Activated naive CD8-positive, alpha-beta T cell (primary cell): ENCODE data around the gene STUB1.

Experiments
- H3K27ac Mint-ChIP-seq: one replicate; pipeline ENCODE4 v1.8.0; 2021; ENCODE audit warnings: mixed read lengths
- H3K27me3 Mint-ChIP-seq: one replicate; pipeline ENCODE4 v1.8.0; 2021; ENCODE audit warnings: mixed read lengths
- H3K36me3 Mint-ChIP-seq: one replicate; pipeline ENCODE4 v1.8.0; 2021; ENCODE audit warnings: mixed read lengths
- H3K4me1 Mint-ChIP-seq: one replicate; pipeline ENCODE4 v1.8.0; 2021; ENCODE audit warnings: low read depth, mixed read lengths
- H3K4me3 Mint-ChIP-seq: one replicate; pipeline ENCODE4 v1.8.0; 2021; ENCODE audit warnings: mild to moderate bottlenecking, mixed read lengths
- H3K9me3 Mint-ChIP-seq: one replicate; pipeline ENCODE4 v1.8.0; 2021; ENCODE audit warnings: low read depth, mixed read lengths

STUB1 gene

DNA sequence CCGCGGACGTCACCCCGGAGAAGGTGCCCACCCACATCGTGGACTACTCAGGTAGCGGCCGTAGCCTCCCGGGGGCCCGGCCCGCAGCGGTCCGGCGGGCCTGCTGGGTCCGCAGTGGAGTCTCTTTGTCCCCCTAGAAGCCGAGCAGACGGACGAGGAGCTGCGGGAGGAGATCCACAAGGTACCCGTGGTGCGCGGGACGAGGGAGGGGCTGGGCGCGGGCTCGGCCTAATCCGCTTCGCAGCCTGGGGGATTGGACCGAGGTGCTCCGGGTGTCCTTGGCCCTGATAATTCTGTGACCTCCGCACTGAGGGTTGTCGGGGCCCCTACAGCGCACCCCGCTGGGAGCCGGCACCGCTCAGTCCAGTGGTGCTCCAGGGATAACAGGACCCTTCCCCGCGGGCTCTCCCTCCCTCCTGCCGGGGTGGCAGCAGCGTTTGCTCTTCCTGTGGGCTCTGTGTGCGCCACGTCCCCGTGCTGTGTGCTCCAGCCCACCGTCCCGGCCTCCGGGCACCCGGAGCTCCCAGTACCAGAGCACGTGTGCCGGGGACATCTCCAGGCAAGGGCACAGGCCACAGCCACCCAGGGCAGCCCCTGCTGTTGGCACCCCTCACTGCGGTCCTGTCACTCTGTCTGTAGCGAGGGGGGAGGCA, 11.6 kb upstream of the STUB1 start:
- H3K36me3 Mint-ChIP-seq = no peaks in the 10 kb centered on the region
- no peak overlapping the region for H3K27ac Mint-ChIP-seq
- no peaks in the 10 kb centered on the region for H3K9me3 Mint-ChIP-seq
- H3K27me3 Mint-ChIP-seq = no peaks in the 10 kb centered on the region
- H3K4me3 Mint-ChIP-seq = peak overlapping the region; percentile 79
- peaks cover 6% of the 10 kb centered on the region for H3K4me1 Mint-ChIP-seq

DNA sequence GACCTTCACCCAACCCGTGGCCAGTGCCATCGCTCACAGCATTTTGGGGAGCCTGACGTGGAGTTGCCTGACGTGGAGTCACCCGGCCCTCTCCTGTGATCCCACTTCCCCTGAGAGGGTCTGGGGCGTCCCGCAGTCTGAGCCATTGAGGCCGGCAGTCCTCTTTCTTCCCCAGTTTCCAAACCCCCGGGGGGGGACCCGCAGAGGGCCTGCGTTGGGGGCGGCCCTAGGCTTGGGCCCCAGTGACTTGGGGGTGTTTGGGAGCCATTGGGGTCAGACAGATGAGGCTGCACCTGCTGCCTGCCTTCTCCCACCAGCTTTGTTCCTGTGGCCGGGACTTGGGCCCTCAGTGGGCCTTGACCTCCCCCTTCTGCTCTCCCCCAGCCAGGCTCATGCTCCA, 10.5 kb upstream of the STUB1 start:
- no peaks in the 10 kb centered on the region for H3K9me3 Mint-ChIP-seq
- H3K36me3 Mint-ChIP-seq = no peaks in the 10 kb centered on the region
- H3K27ac Mint-ChIP-seq = no peak overlapping the region
- H3K4me3 Mint-ChIP-seq = peak overlapping the region; percentile 79
- peaks cover 6% of the 10 kb centered on the region for H3K4me1 Mint-ChIP-seq
- H3K27me3 Mint-ChIP-seq = no peaks in the 10 kb centered on the region

DNA sequence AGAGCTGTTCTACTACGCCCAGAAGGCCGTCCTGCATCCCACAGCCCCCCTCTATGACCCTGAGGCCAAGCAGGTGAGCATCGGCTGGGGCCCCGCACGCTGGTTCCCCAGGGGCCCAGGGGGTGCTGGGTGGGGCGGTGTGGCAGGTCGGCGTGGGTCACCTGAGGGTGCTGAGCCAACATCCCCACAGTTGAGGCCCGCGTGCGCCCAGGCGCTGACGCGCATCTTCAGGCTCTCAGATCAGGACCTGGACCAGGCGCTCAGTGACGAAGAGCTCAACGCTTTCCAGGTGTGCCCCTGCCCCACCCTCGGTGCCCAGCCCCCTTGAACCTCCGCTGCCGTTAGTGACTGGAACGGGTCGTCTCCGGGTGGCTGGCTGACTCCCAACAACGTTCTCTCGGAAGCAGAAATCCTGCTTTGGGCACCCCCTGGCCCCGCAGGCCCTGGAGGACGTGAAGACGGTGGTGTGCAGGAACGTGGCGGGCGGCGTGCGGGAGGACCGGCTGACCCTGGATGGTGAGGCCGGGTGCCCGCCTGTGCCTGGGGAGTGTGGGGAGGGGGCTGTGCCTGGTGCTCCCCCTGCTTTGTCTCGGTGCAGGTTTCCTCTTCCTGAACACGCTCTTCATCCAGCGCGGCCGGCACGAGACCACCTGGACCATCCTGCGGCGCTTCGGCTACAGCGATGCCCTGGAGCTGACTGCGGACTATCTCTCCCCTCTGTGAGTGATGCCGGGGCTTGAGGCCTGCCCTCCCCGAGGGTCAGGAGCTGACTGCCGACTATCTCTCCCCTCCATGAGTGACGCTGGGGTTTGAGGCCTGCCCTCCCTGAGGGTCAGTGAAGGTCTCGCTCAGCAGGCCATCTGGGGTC, 9.5 kb upstream of the STUB1 start:
- no peaks in the 10 kb centered on the region for H3K27me3 Mint-ChIP-seq
- H3K27ac Mint-ChIP-seq = no peak overlapping the region
- no peaks in the 10 kb centered on the region for H3K36me3 Mint-ChIP-seq
- no peaks in the 10 kb centered on the region for H3K9me3 Mint-ChIP-seq
- H3K4me3 Mint-ChIP-seq = peak overlapping the region; percentile 56
- H3K4me1 Mint-ChIP-seq = peaks cover 9% of the 10 kb centered on the region

DNA sequence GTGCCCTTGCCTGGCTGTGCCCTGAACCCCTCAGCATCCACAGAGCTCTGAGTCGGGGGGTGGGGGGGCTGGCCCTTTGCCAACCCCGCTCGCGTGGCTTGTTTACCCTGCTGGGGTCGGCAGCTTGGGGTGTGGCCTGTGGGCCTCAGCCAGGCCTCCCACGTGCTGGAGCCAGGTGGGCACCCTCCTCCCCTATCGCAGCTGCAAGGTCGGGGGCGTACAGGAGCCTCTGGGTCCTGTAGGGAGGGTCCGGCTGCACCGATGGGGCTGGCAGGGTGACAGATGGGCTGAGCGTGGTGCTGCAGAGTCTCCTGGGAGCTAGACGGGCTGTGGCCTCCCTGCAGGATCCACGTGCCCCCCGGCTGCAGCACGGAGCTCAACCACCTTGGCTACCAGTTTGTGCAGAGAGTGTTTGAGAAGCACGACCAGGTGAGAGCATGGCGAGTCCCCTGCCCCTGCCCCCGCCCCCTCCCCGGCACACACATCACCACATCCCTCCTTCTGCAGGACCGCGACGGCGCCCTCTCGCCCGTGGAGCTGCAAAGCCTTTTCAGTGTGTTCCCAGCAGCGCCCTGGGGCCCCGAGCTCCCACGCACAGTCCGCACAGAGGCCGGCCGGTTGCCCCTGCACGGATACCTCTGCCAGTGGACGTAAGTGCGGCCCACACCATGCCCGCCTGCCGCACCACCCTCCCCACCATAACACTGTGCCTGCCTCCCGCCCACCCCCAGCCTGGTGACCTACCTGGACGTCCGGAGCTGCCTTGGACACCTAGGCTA, 8.7 kb upstream of the STUB1 start:
- no peaks in the 10 kb centered on the region for H3K27me3 Mint-ChIP-seq
- no peak overlapping the region for H3K4me3 Mint-ChIP-seq
- no peak overlapping the region for H3K27ac Mint-ChIP-seq
- H3K36me3 Mint-ChIP-seq = no peaks in the 10 kb centered on the region
- H3K4me1 Mint-ChIP-seq = peaks cover 9% of the 10 kb centered on the region
- no peaks in the 10 kb centered on the region for H3K9me3 Mint-ChIP-seq

DNA sequence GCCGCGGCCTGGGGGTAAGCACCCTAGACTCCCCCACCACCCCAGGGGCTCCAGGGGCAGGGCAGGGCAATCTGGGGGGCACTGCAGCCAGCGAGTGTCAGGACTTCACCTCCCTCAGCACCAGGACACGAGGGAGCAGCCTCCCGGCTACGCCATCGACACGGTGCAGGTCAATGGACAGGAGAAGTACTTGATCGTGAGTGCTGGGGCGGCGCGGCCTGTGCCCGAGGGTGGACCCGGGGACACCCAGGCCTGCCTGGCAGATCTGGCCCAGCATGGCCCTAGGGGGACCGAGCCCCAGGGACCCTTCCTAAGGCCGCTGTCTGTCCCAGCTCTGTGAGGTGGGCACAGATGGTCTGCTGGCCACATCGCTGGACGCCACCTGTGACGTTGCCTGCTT, 7.8 kb upstream of the STUB1 start:
- H3K36me3 Mint-ChIP-seq = no peaks in the 10 kb centered on the region
- no peak overlapping the region for H3K27ac Mint-ChIP-seq
- H3K9me3 Mint-ChIP-seq = no peaks in the 10 kb centered on the region
- H3K4me1 Mint-ChIP-seq = peaks cover 9% of the 10 kb centered on the region
- H3K27me3 Mint-ChIP-seq = no peaks in the 10 kb centered on the region
- no peak overlapping the region for H3K4me3 Mint-ChIP-seq

DNA sequence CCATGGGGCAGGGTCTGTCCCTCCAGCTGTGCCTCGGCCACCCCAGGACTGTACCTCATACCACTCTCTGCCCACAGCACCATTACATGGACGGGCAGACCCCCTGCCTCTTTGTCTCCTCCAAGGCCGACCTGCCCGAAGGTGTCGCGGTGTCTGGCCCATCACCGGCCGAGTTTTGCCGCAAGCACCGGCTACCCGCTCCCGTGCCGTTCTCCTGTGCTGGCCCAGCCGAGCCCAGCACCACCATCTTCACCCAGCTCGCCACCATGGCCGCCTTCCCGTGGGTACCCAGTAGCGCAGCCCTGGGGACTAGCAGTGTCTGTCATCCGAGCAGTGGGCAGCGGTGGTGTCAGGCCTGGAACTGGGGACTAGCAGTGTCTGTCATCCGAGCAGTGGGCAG, 7.4 kb upstream of the STUB1 start:
- Mint-ChIP-seq H3K9me3 (no peaks in the 10 kb centered on the region), H3K4me1 (peaks cover 5% of the 10 kb centered on the region), H3K36me3 (no peaks in the 10 kb centered on the region), H3K27ac (no peak overlapping the region), H3K27me3 (no peaks in the 10 kb centered on the region), H3K4me3 (no peak overlapping the region)

DNA sequence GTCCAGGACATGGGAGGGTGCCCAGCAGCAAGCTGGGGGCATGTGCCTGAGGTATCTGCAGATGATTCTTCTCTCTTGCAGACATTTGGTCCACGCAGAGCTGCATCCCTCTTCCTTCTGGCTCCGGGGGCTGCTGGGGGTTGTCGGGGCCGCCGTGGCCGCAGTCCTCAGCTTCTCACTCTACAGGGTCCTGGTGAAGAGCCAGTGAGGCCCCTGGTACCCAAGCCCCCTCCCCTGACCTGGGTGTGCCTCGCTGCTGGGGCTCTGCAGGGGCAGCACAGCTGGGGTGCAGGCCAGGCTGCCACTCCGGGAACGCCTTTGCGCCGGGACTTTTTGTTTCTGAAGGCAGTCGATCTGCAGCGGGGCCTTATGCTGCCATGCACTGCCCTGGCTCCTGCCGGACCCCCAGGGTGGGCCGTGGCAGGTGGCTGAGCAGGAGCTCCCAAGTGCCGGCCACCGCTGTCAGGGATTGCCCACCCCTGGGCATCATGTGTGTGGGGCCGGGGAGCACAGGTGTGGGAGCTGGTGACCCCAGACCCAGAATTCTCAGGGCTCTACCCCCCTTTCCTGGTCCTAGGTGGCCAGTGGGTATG, 6.7 kb upstream of the STUB1 start:
- no peak overlapping the region for H3K27ac Mint-ChIP-seq
- H3K9me3 Mint-ChIP-seq = no peaks in the 10 kb centered on the region
- no peak overlapping the region for H3K4me3 Mint-ChIP-seq
- H3K36me3 Mint-ChIP-seq = no peaks in the 10 kb centered on the region
- peaks cover 5% of the 10 kb centered on the region for H3K4me1 Mint-ChIP-seq
- no peaks in the 10 kb centered on the region for H3K27me3 Mint-ChIP-seq

DNA sequence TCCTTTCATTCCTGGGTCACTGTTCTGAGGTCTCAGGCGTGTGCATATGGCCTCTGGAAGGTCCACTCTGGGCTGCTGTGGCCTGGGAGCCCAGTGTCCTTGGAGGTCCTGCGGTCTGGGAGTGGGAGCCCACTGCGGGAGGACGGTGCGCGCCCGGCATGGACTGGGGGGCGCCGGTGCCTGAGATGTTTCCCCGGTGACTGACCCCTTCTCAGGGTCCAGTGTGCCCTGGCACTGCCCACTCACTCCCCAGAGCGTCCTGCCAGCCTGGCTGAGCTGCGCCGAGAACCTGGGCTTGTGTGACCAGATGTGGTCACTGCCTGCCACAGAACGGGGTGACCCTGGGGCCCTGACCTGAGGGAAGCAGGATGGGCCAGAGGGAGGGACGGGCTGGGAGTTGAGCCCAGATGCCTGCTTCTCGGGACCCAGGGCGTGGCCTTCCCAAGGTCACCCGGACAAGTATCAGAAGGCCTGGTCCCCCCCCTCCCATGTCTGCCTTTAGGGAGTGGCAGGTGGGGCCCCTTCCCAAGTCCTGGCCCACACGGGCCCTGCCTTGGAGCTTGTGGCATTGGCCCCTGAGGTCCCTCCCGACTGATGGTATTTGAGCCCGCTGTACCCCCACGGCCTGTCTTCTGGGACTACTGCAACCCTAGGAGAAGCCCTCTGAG, 5.9 kb upstream of the STUB1 start:
- Mint-ChIP-seq H3K27me3 (no peaks in the 10 kb centered on the region), H3K4me1 (peaks cover 7% of the 10 kb centered on the region), H3K4me3 (peak overlapping the region; percentile 35), H3K27ac (no peak overlapping the region), H3K9me3 (no peaks in the 10 kb centered on the region), H3K36me3 (no peaks in the 10 kb centered on the region)

DNA sequence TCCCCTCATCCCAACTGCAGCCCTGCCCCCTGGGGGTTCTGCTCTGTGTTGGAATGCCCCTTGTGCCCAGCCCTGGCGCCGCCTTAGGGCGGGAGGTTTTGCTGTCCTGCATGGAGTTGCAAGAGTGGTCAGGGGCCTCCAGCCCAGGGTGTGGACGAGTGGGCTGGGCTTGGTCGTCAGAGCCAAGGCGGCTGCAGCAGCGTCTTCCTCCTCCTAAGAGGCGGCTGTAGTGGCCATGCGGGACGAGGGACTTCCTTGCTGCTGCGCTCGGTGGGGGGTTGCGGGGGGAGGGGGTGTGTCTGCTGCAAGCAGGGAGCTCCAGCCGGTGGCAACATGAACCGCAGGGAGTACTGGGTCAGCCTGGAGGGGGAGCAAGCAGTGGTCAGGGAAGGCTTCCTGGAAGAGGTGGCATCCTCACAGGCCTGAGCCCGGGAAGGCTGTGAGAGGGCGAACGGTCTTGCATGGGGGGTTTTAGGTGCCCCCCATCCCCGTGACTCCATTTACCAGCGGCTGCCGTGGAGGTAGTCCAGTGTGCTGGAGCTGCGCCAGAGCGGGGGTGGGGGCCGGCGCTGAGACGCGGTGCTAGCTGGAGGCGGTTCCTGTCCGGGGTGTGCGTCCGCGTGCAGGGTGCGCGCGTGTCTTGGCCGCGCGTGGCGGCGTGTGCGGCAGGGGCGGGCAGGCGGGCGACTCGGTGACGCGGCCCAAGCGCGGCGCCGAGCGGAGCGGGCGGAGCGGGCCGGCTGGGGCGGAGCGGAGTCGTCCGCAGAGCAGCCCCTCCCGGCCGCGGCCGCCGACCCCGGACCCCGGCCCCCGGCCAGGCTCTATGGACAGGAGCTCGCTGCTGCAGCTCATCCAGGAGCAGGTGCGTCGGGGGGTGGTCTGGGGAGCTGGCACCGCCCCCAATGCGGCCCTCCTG, 5.0 kb upstream of the STUB1 start, which contains the start of gene RHBDL1:
Gene RHBDL1 (plus strand): TSS at position 704 of the 916 bp plus-strand sequence. CDS start 120 bp downstream, at position 824.
- Mint-ChIP-seq H3K4me3 (peak within 1 kb of the TSS; percentile 35), H3K27me3 (no peaks in the 10 kb centered on the region), H3K4me1 (peaks cover 5% of the 10 kb centered on the region), H3K9me3 (no peaks in the 10 kb centered on the region), H3K27ac (no peak within 1 kb of the TSS), H3K36me3 (no peaks in the 10 kb centered on the region)

DNA sequence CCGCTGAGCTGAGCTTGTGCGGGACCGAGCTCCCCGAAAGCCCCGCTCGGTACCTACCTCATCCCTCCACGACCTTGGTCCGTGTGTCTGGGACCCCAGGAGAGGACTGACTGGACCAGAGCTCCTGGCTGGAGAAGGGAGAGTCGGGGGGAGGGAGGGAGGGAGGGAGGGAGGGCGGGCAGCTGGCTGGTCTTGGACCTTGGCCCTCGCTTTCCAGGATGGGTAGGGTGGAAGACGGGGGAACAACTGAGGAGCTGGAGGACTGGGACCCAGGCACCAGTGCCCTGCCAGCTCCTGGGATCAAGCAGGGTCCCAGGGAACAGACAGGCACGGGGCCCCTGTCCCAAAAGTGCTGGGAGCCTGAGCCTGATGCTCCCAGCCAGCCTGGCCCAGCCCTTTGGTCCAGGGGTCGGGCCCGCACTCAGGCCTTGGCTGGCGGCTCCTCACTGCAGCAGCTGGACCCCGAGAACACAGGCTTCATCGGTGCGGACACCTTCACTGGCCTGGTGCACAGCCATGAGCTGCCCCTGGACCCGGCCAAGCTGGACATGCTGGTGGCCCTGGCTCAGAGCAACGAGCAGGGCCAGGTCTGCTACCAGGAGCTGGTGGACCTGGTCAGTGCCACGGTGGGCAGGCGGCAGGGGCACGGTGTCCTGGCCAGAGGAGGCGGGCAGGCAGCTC, 4.2 kb upstream of the STUB1 start:
- peaks cover 7% of the 10 kb centered on the region for H3K4me1 Mint-ChIP-seq
- H3K36me3 Mint-ChIP-seq = no peaks in the 10 kb centered on the region
- no peaks in the 10 kb centered on the region for H3K27me3 Mint-ChIP-seq
- no peak overlapping the region for H3K4me3 Mint-ChIP-seq
- no peak overlapping the region for H3K27ac Mint-ChIP-seq
- H3K9me3 Mint-ChIP-seq = no peaks in the 10 kb centered on the region

DNA sequence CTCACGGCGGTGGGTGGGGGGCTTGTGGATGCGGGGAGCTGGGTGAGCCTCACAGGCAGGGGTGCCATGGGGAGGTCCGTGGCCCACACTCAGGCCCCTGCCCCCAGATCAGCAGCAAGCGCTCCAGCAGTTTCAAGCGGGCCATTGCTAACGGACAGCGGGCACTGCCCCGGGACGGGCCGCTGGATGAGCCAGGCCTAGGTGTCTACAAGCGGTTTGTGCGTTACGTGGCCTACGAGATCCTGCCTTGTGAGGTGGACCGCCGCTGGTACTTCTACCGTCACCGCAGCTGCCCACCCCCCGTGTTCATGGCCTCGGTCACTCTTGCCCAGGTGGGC, 3.7 kb upstream of the STUB1 start:
- H3K27ac Mint-ChIP-seq = no peak overlapping the region
- H3K36me3 Mint-ChIP-seq = no peaks in the 10 kb centered on the region
- H3K4me3 Mint-ChIP-seq = no peak overlapping the region
- no peaks in the 10 kb centered on the region for H3K9me3 Mint-ChIP-seq
- H3K27me3 Mint-ChIP-seq = no peaks in the 10 kb centered on the region
- H3K4me1 Mint-ChIP-seq = peaks cover 11% of the 10 kb centered on the region

DNA sequence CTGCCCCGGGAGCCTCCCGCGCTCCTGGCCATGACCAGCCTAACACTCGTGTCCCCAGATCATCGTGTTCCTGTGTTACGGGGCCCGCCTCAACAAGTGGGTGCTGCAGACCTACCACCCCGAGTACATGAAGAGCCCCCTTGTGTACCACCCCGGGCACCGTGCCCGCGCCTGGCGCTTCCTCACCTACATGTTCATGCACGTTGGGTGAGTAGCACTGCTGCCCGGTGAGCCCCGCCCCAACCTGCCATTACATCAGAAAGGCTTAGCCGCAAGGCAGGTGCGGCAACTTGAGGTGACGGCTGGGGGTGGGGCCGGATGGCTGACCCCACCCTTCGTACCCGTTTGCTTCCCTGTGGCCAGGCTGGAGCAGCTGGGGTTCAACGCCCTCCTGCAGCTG, 3.3 kb upstream of the STUB1 start:
- no peak overlapping the region for H3K27ac Mint-ChIP-seq
- no peak overlapping the region for H3K4me3 Mint-ChIP-seq
- no peaks in the 10 kb centered on the region for H3K27me3 Mint-ChIP-seq
- H3K9me3 Mint-ChIP-seq = no peaks in the 10 kb centered on the region
- H3K36me3 Mint-ChIP-seq = no peaks in the 10 kb centered on the region
- H3K4me1 Mint-ChIP-seq = peaks cover 15% of the 10 kb centered on the region
